ENCODE data around the gene SNRPD3.

Gene SNRPD3

DNA sequence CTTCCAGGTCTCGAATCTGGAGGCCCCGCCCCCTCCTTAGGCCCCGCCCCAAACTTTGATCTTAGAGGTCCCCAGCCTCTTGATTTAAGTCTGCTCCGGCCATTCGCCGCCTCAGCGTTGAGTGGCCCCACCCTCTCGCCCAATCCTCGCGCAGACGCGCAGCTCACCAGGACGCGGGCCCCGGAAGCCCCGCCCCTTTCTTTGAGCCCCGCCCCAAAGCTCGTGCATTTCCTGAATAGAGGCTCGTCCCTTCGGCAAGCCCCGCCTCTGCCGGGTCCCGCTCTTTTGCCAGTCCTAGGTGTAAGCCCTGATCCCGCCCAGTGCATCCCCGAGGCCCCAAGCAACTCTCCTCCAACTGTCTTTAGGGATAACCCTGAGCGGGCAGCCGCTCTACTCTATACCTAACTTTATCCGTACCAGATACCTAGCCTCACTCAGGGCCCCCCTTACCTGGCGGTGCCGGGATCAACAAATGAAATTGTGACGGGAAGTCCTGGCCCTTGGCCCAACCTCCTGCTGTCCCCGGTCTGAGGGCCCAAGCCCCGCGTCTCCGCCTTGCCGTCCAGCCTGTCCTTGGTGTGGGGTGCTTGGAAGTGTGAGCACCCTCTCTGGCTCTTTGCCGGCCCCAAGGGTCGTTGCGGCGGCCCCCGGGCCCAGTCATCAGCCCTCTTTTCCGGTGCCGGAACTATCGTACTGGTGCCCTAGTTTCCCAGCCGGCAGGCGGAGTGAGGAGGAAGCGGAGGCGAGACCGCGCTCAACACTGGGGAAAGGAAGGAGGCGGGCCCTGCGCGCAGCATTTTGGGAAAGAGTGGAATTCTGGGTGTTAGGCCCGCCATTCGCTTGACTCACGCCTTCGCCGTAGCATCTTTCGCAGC lies at the start of gene SNRPD3:
TSS of gene SNRPD3 (plus strand) at position 835 of the 875 bp plus-strand sequence. CDS start 1,676 bp downstream, outside the sequence.
- Histone ChIP-seq H3K4me3 (ENCODE audit: low read depth, low read length) (peak within 1 kb of the TSS; percentile 99), H3K27me3 (replicated peaks) (no peaks in the 10 kb centered on the region), H3K27ac (peak within 1 kb of the TSS; percentile 85), H3K36me3 (replicated peaks) (peaks cover 18% of the 10 kb centered on the region)
- peak; percentile 99 for DNase-seq
- TF ChIP-seq, protein P1, sequence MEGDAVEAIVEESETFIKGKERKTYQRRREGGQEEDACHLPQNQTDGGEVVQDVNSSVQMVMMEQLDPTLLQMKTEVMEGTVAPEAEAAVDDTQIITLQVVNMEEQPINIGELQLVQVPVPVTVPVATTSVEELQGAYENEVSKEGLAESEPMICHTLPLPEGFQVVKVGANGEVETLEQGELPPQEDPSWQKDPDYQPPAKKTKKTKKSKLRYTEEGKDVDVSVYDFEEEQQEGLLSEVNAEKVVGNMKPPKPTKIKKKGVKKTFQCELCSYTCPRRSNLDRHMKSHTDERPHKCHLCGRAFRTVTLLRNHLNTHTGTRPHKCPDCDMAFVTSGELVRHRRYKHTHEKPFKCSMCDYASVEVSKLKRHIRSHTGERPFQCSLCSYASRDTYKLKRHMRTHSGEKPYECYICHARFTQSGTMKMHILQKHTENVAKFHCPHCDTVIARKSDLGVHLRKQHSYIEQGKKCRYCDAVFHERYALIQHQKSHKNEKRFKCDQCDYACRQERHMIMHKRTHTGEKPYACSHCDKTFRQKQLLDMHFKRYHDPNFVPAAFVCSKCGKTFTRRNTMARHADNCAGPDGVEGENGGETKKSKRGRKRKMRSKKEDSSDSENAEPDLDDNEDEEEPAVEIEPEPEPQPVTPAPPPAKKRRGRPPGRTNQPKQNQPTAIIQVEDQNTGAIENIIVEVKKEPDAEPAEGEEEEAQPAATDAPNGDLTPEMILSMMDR (IDR thresholded peaks at IDR 0.05; ENCODE audit: low read depth, low read length, missing control alignments) = peak; percentile 48
- in situ Hi-C loops (cut with HindIII; ENCODE audit: low pct_ligation_motif_present, low sequenced_read_pairs) = no loop called here

DNA sequence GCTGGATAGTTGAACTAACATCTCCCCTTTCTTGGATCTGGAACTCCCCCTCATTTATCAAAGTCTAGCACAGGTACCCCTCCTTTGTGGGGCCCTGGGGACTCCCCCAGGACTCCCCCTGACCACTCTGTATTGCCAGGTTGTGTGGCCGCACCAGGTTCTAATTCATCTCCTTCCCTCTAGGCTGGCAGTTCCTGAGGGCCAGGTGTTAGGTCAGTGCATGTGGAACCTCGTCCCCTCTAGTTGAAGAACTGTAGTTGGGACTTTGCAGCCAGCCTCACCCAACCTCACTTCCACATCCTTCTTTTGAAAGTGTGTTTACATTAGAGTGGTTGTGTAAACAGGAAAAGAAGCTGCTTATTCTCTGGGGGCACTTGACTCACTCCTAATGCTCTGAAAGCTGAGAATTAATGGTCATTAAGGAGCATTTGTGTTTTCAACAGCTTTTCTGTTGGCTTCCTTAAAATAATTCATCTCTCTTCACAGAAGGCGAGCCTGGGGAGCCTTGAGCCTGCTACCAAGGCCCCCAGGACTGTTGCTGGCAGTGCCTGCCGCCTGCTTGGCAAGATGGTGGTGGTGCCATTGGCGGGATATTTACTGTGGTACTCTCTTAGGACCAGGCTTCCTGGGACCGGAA lies 48.9 kb upstream of the SNRPD3 start:
- DNase-seq = no peak
- Histone ChIP-seq H3K4me3 (ENCODE audit: low read depth, low read length) (no peak overlapping the region), H3K36me3 (replicated peaks) (no peaks in the 10 kb centered on the region), H3K27me3 (replicated peaks) (no peaks in the 10 kb centered on the region), H3K27ac (no peak overlapping the region)
- in situ Hi-C loops (cut with HindIII; ENCODE audit: low pct_ligation_motif_present, low sequenced_read_pairs) = loop anchor here (25.0 kb wide), 1 partner anchor 170 kb away; no protein-coding TSS in a partner anchor
- TF ChIP-seq, protein P1 (IDR thresholded peaks at IDR 0.05; ENCODE audit: low read depth, low read length, missing control alignments) = no peak

DNA sequence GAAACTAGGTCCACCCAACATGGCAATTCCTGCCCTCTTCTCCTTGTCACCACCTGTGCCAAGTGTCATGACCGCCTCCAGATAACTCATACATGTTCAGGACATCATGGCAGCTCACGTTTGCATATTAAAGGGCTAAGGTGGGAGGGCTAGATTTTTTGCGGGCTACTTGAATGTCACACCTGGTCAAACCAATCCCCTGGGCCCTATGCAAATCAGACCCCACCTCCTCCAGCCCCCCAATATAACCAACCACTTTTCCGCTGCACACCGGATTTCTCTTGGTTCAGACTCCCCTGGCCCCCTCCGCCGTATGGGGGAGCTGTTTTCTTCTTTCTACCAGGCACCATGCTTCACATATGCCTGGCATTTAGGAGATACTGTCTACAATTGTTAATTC lies 48.1 kb upstream of the SNRPD3 start:
- Histone ChIP-seq H3K36me3 (replicated peaks) (no peaks in the 10 kb centered on the region), H3K4me3 (ENCODE audit: low read depth, low read length) (no peak overlapping the region), H3K27ac (no peak overlapping the region), H3K27me3 (replicated peaks) (no peaks in the 10 kb centered on the region)
- DNase-seq = no peak
- TF ChIP-seq, protein P1 (IDR thresholded peaks at IDR 0.05; ENCODE audit: low read depth, low read length, missing control alignments) = no peak
- in situ Hi-C loops (cut with HindIII; ENCODE audit: low pct_ligation_motif_present, low sequenced_read_pairs) = loop anchor here (25.0 kb wide), 1 partner anchor 170 kb away; no protein-coding TSS in a partner anchor

DNA sequence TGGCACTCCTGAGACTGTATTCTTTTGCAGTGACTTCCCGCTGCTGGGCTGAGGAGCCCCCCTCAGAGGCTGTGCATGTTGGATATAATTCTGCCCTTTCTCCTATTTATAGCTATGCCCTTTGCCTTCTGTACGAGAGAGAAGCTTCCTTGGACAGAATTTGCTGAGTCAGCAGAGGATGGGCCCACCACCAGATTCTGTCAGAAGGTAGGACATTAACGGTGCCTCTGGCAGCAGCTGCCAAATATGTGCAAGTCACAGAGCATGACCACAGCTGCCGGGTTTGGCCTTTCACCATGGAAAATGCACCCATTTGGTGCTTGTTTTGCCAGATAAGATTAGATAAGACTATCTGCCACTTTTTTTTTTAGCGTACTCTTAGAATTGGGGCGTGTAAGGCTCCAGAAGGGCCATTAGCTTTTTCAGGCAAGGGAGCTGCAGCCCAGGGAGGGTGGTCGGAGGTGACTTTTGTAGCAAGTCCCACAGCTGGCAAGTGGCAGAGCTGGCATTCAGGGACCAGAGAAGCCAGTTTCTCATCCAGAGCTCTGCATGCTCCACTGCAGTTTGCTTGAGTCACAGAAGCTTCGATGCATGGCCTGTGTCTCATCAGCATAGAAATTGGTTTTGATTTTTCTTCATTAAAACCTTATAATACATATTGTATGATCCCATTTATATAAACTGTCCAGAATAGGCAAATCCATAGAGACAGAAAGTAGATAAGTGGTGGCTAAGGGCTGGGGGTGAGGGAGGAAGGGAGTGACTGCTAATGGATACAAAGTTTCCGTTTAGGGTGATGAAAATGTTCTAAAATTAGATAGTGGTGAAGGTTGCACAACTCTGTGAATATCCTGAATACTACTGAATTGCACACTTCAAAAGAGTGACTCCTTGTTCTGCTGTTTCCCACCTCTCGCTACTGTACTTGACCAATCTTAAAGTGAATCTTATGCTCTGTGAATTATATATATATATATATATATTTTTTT lies 44.9 kb upstream of the SNRPD3 start:
- in situ Hi-C loops (cut with HindIII; ENCODE audit: low pct_ligation_motif_present, low sequenced_read_pairs) = loop anchor here (25.0 kb wide), 1 partner anchor 174 kb away; no protein-coding TSS in a partner anchor
- H3K27me3 ChIP-seq (replicated peaks) = no peaks in the 10 kb centered on the region
- H3K27ac ChIP-seq = peak overlapping the region; percentile 32
- H3K36me3 ChIP-seq (replicated peaks) = no peaks in the 10 kb centered on the region
- TF ChIP-seq, protein P1 (IDR thresholded peaks at IDR 0.05; ENCODE audit: low read depth, low read length, missing control alignments) = no peak
- peak; percentile 49 for DNase-seq
- H3K4me3 ChIP-seq (ENCODE audit: low read depth, low read length) = no peak overlapping the region

DNA sequence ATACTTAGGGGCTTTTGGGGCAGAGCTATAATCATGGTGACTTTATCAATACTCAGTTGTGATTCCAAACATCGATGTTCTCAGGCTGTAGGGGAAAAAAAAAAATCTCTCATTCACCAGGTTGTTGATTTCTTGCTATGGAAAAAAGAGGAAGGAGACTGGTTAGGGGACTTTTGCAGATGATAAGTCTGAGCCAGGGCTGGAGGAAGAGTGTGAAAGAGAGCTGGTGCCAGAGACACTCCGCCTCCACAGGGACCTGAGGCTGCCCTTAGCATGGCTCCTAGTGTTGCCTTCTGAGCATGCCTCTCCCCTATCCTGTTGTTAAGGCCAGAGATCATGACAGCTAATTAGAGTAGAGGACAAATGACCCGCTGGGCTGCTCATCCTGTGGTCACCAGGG lies 43.8 kb upstream of the SNRPD3 start:
- in situ Hi-C loops (cut with HindIII; ENCODE audit: low pct_ligation_motif_present, low sequenced_read_pairs) = loop anchor here (25.0 kb wide), 1 partner anchor 175 kb away; no protein-coding TSS in a partner anchor
- DNase-seq = no peak
- no peaks in the 10 kb centered on the region for H3K27me3 ChIP-seq (replicated peaks)
- TF ChIP-seq, protein P1 (IDR thresholded peaks at IDR 0.05; ENCODE audit: low read depth, low read length, missing control alignments) = no peak
- no peak overlapping the region for H3K4me3 ChIP-seq (ENCODE audit: low read depth, low read length)
- no peak overlapping the region for H3K27ac ChIP-seq
- no peaks in the 10 kb centered on the region for H3K36me3 ChIP-seq (replicated peaks)

Data from brain microvascular endothelial cell (primary cell).